ENCODE measurements around the gene SYT5. TPM values are rescaled to one million over a fixed set of nuclear protein-coding genes. Genes with fewer than 3 reads are reported as not detected.
"Not testable (repeated sequence)": the region's sequence is repeated elsewhere in the genome, so short reads cannot be mapped to it uniquely, and the experiment has no call there.

Gene SYT5
- total RNA-seq, 1 donor = 0.63 TPM

GRCh38 chr19:55216461-55217198, 36.5 kb upstream of the SYT5 start:
- peaks cover 12% of the 10 kb centered on the region for H3K4me1 ChIP-seq (ENCODE audit: insufficient read depth, low read length)
- H3K9me3 ChIP-seq (ENCODE audit: low read depth, low read length) = no peaks in the 10 kb centered on the region
- H3K27me3 ChIP-seq (ENCODE audit: insufficient read depth, low read length) = no peaks in the 10 kb centered on the region

GRCh38 chr19:55213547-55213946, 33.5 kb upstream of the SYT5 start:
- Histone ChIP-seq H3K4me1 (ENCODE audit: insufficient read depth, low read length) (peaks cover 12% of the 10 kb centered on the region), H3K4me3 (ENCODE audit: low read length) (no peak overlapping the region), H3K9me3 (ENCODE audit: low read depth, low read length) (no peaks in the 10 kb centered on the region), H3K27me3 (ENCODE audit: insufficient read depth, low read length) (no peaks in the 10 kb centered on the region)

More at GRCh38 chr19:55216461-55217198, 36.5 kb upstream of the SYT5 start:
- H3K4me3 ChIP-seq (ENCODE audit: low read length) = no peak overlapping the region

GRCh38 chr19:55212447-55212846, 32.4 kb upstream of the SYT5 start:
- no peaks in the 10 kb centered on the region for H3K27me3 ChIP-seq (ENCODE audit: insufficient read depth, low read length)
- H3K9me3 ChIP-seq (ENCODE audit: low read depth, low read length) = no peaks in the 10 kb centered on the region

GRCh38 chr19:55209693-55210472, 29.8 kb upstream of the SYT5 start:
- Histone ChIP-seq H3K9me3 (ENCODE audit: low read depth, low read length) (no peaks in the 10 kb centered on the region), H3K27me3 (ENCODE audit: insufficient read depth, low read length) (no peaks in the 10 kb centered on the region), H3K4me1 (ENCODE audit: insufficient read depth, low read length) (peaks cover 8% of the 10 kb centered on the region), H3K4me3 (ENCODE audit: low read length) (no peak overlapping the region)

More at GRCh38 chr19:55212447-55212846, 32.4 kb upstream of the SYT5 start:
- Histone ChIP-seq H3K4me3 (ENCODE audit: low read length) (no peak overlapping the region), H3K4me1 (ENCODE audit: insufficient read depth, low read length) (peaks cover 12% of the 10 kb centered on the region)

DNA sequence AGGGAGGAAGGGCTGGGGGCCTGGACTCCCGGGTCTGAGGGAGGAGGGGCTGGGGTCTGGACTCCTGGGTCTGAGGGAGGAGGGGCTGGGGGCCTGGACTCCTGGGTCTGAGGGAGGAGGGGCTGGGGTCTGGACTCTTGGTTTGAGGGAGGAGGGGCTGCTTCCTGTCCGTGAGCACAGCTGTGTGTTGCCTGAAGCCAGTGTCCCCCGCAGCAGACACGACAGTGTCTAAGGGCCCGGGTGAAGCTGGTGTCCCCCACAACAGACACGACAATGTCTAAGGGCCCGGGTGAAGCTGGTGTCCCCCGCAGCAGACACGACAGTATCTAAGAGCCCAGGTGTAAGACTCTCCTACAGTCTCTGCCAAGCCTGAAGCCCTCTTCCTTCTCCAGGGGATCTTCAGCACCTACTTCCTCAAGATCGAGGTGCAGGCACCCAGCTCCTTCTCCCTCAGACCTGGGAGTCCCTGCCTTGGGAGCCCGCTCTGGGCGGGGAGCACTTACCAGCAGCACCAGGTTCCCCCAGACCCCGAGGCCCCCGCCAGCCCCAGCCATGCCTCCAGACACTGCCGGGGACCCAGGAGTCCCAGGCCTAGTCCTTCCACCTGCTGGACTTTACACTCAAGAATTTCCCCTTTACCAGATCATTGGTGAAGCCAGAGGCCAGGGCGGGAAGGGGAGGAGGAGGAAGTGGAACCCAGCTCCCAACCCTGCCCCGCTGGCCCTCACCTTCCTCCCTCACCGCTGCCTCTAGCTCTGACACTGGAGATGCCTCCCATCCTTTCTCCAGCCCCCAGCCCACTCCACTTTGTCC, 29.0 kb upstream of the SYT5 start, which contains the start of gene PTPRH:
TSS of gene PTPRH (minus strand) at position 622 of the 813 bp plus-strand sequence. CDS start at position 554, 68 bp downstream.
- H3K9me3 ChIP-seq (ENCODE audit: low read depth, low read length) = no peaks in the 10 kb centered on the region
- peaks cover 8% of the 10 kb centered on the region for H3K4me1 ChIP-seq (ENCODE audit: insufficient read depth, low read length)
- H3K27me3 ChIP-seq (ENCODE audit: insufficient read depth, low read length) = no peaks in the 10 kb centered on the region
- no peak within 1 kb of the TSS for H3K4me3 ChIP-seq (ENCODE audit: low read length)

DNA sequence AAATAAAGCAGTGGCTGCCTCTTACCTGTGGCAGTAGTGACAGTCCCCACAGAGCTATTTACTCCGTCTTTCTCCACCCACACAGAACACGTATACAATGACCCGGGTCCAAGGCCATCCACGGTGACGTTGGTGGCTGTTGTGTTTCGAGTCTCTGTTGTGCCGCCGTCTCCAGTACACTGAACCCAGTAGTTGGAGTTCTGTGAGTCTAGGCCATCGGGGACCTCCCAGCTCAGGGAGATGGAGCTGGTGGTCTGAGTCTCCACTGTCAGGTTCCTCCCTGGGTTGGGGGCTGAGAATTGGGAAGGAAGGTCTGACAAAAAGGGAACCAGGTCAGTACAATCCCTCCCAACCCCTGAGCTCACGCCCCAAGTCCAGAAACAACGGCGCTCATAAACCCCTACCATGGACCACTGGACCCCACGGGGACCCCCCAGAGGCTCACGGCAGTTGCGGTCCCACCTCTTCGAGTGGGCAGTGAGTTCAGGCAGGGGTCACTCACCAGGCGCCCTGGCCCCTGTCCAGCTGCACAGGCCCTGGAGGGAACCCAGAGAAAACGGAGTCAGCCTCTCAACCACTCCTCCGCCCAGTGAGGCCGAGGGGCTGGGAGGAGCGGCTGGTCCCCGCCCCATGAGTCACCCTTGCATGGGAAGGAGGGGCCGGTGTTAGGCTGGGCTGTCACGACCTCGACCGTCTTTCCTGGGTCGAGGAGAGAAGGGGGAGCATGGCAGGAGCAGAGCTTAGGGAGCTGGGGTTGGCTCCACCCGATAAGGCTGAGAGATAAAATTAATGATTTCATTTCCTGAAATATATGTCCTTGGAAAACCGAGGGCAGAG, 26.8 kb upstream of the SYT5 start:
- no peak overlapping the region for H3K4me3 ChIP-seq (ENCODE audit: low read length)
- no peaks in the 10 kb centered on the region for H3K9me3 ChIP-seq (ENCODE audit: low read depth, low read length)
- peaks cover 8% of the 10 kb centered on the region for H3K4me1 ChIP-seq (ENCODE audit: insufficient read depth, low read length)
- no peaks in the 10 kb centered on the region for H3K27me3 ChIP-seq (ENCODE audit: insufficient read depth, low read length)

DNA sequence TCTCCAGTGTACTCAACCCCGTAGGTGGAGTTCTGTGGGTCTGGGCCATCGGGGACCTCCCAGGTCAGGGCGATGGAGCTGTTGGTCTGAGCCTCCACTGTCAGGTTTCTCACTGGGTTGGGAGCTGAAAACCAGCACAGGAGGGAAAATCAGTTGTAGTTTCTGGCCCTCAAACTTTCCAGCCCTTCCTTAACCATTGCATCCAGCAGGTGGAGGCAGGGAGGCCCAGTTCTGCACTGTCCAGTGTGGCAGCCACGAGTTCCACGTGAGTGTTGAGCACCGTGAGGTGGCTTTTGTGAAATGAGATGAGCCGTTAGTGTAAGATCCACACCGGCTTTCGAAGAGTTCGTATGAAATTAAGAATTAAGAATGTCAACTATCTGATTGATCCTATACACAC, 22.1 kb upstream of the SYT5 start:
- H3K4me3 ChIP-seq (ENCODE audit: low read length); H3K9me3 ChIP-seq (ENCODE audit: low read depth, low read length); H3K27me3 ChIP-seq (ENCODE audit: insufficient read depth, low read length); H3K4me1 ChIP-seq (ENCODE audit: insufficient read depth, low read length): not testable (repeated sequence)

DNA sequence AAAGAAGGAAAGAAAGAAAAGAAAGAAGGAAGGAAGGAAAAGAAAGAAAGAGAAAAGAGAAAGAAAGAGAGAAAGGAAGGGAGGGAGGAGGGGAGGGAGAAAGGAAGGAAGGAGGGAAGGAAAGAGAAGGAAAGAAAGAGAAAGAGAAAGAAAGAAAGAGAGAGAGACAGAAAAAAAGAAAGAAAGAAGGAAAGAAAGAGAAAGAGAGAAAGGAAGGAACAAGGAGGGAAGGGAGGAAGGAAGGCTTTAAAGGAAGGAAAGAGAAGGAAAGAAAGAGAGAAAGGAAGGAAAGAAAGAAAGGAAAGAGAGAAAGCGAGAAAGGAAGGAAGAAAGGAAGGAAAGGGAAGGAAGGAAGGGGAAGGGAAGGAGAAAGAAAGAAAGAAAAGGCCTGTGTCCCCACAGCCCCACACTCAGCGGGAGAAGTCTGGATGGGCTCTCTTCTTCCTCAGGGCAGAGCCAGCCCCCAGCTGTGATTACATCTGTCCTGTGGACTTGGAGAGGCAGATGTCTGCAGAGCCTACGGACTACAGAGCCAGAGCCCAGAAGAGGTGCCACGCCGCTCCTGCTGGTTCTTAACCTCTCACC, 19.6 kb upstream of the SYT5 start:
- Histone ChIP-seq H3K4me1 (ENCODE audit: insufficient read depth, low read length) (no peaks in the 10 kb centered on the region), H3K27me3 (ENCODE audit: insufficient read depth, low read length) (no peaks in the 10 kb centered on the region), H3K9me3 (ENCODE audit: low read depth, low read length) (no peaks in the 10 kb centered on the region), H3K4me3 (ENCODE audit: low read length) (no peak overlapping the region)

DNA sequence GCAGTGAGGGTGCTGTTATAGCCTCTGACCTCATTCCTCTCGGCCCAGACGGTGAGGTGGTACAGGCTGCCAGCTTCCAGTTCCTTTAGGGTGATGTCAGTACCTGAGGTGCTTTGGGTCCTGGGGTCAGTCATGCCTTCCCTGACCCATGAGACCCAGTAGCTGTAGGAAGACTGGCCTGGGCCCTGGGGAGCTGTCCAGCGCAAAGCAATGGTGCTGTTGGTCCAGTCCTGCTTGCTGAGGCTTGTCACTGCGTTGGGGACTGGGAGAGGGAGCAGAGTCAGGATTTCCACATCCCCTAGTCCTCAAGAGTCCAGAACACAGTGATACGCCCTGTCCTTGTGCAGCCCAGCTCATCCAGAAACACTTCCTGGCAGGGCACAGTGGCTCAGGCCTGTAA, 18.6 kb upstream of the SYT5 start:
- no peaks in the 10 kb centered on the region for H3K4me1 ChIP-seq (ENCODE audit: insufficient read depth, low read length)
- H3K4me3 ChIP-seq (ENCODE audit: low read length) = no peak overlapping the region
- no peaks in the 10 kb centered on the region for H3K27me3 ChIP-seq (ENCODE audit: insufficient read depth, low read length)
- H3K9me3 ChIP-seq (ENCODE audit: low read depth, low read length) = no peaks in the 10 kb centered on the region

DNA sequence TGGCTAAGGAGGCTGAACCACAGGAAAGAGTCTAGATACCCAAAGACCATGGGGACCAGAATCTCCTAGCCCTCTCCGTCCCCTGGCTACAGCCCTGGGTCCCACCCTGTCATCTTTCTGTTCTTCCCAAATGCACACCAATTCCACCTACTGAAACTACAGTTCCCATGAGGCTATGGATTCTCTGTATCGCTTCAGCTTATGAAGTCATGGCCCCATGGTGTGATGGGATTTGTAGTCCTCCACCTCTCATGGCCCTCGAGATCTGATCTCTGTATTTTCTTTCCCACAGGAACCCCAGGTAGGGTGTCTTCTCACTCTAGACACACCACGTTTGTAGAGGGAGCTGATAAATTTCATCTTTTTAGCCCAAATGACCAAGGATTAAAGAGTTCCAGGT, 17.4 kb upstream of the SYT5 start:
- no peak overlapping the region for H3K4me3 ChIP-seq (ENCODE audit: low read length)
- H3K27me3 ChIP-seq (ENCODE audit: insufficient read depth, low read length) = no peaks in the 10 kb centered on the region
- H3K4me1 ChIP-seq (ENCODE audit: insufficient read depth, low read length) = no peaks in the 10 kb centered on the region
- no peaks in the 10 kb centered on the region for H3K9me3 ChIP-seq (ENCODE audit: low read depth, low read length)

DNA sequence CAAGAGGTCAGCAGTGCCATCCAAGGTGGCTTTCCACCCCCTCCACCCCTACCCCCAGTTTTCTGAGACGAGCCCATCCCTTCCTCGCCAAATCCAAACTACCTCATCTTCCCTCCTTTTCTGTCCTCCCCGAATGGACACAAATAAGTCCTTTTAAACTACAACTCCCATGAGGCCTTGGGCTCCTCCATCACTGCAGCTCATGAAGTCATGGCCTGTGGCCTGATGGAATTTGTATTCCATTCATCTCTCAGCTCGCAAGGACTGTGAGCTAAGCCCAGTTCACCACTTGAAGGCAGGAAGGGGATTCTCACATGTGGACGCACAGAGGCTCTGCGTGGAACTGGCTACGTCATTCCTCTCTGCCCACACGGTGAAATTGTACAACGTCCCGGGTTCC, 16.7 kb upstream of the SYT5 start:
- H3K4me3 ChIP-seq (ENCODE audit: low read length) = no peak overlapping the region
- no peaks in the 10 kb centered on the region for H3K9me3 ChIP-seq (ENCODE audit: low read depth, low read length)
- H3K27me3 ChIP-seq (ENCODE audit: insufficient read depth, low read length) = no peaks in the 10 kb centered on the region
- no peaks in the 10 kb centered on the region for H3K4me1 ChIP-seq (ENCODE audit: insufficient read depth, low read length)

- Histone ChIP-seq H3K27me3 (ENCODE audit: insufficient read depth, low read length) (no peaks in the 10 kb centered on the region), H3K4me3 (ENCODE audit: low read length) (no peak overlapping the region)
Observed at GRCh38 chr19:55193481-55193880, 13.4 kb upstream of the SYT5 start.

DNA sequence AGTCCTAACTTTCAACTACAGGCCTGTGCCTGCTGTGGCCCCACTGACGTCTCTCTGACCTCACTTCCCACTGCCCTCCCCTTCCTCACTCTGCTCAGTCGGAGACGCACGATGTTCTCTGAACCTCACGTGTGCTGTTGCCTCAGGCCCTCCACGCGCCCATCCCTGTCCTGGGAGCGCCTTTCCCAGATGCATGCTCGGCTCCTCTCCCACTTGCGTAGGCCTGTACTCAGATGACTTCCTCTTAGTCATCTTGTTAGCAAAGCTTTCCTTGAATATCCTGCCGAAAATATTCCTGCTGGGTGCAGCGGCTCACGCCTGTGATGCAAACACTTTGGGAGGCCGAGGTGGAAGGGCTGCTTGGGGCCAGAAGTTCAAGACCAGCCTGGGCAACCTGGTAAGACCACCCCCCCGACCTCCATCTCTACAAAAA, 9.3 kb upstream of the SYT5 start:
- no peak overlapping the region for H3K4me3 ChIP-seq (ENCODE audit: low read length)
- H3K27me3 ChIP-seq (ENCODE audit: insufficient read depth, low read length) = no peaks in the 10 kb centered on the region
- no peaks in the 10 kb centered on the region for H3K9me3 ChIP-seq (ENCODE audit: low read depth, low read length)
- H3K4me1 ChIP-seq (ENCODE audit: insufficient read depth, low read length) = no peaks in the 10 kb centered on the region

More at GRCh38 chr19:55193481-55193880, 13.4 kb upstream of the SYT5 start:
- H3K9me3 ChIP-seq (ENCODE audit: low read depth, low read length) = no peaks in the 10 kb centered on the region
- no peaks in the 10 kb centered on the region for H3K4me1 ChIP-seq (ENCODE audit: insufficient read depth, low read length)

DNA sequence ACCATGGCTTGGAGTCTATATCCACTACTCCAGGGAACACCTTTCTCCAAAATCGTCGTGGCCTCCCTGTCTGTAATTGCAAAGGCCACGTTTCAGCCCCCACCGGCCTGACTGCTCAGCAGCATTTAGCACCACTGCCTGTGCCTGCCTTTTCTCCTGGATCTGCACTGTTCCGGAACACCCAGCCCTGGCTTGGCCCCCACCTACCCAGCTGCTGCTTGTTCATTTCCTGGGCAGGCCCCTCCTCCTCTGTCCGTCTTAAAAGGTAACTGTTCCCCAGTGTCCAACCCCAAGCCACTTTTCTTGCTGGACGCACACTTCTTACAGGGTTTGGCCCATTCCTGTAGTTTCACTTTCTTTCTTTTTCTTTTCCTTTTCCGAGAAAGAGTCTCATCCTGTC, 8.5 kb upstream of the SYT5 start:
- Histone ChIP-seq H3K4me1 (ENCODE audit: insufficient read depth, low read length) (no peaks in the 10 kb centered on the region), H3K9me3 (ENCODE audit: low read depth, low read length) (no peaks in the 10 kb centered on the region), H3K4me3 (ENCODE audit: low read length) (no peak overlapping the region), H3K27me3 (ENCODE audit: insufficient read depth, low read length) (no peaks in the 10 kb centered on the region)
